ENCODE results near the gene ME3.

Gene ME3

GRCh38 chr11:86482692-86483091 is 189.7 kb downstream of the ME3 start:
- DNase-seq = no peak

GRCh38 chr11:86481399-86481798 is 191.0 kb downstream of the ME3 start:
- DNase-seq = no peak

GRCh38 chr11:86478348-86478747 is 194.1 kb downstream of the ME3 start:
- DNase-seq = no peak

- no peak for DNase-seq
These were observed 194.8 kb downstream of the ME3 start for GRCh38 chr11:86477495-86478155.

- no peak for DNase-seq
These were observed 196.1 kb downstream of the ME3 start for GRCh38 chr11:86476109-86476861.

GRCh38 chr11:86475027-86475426 is 197.4 kb downstream of the ME3 start:
- DNase-seq = no peak

- DNase-seq = no peak
These were observed 198.2 kb downstream of the ME3 start for GRCh38 chr11:86473991-86474833.

DNA sequence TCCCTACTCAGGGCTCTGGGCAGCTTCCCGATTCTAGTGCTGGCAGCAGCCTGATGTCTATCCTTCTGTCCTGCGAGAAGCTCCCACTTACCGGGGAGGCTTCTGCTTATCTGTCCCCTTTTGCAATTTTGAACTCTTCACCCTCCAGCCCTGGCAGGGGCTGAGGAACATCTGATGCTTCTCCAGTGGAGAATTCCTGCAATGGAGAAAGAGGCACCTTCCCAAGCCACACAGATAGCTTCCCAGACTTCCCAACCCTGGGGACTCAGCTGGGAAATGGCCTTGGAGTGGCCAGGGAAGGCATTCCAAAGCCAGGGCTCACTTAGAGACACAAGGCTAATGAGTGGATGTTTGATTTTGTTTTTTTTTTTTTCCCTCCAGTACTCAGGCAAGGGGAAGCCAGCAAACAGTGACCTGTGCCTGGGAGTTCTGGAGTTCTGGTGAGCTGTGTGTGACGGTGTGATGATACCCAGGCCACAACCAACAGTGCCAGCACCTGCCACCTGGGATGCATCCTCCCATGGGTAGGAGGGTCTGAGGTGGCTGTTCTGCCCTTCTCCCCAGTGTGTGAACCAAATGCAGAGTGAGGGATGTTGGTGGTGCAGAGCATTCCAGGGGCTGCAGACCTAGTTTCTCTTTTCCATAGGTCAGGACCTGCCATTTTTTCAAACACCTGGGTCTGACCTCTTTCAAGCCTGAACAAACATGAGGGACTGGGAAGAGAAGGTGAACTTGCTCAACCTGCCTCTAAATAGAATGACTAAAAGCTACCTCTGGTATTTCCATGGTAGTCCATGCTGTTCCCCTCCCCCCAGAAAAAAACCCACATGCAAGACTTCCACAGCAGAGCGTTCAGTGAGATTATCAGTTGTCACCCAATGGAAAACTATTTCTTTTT is 202.7 kb downstream of the ME3 start:
- DNase-seq = no peak

DNA sequence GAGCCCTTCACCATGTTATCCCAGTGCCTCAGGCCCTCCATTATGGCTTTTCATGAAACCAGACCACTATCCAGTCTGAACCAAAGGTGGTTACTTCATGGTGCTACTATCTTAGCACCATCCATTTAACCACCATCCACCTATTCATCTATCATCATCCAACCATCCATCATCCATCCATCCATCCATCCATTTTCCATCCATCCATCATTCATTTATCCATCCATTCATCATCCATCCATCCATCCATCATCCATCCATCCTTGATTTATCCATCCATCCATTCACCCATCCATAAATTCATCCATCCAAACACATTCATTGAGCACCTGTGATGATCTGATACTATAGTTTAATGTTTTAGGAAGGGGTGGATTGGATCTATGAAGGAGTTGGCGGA is 204.2 kb downstream of the ME3 start:
- no peak for DNase-seq

GRCh38 chr11:86464509-86465221 is 207.8 kb downstream of the ME3 start:
- no peak for DNase-seq

DNA sequence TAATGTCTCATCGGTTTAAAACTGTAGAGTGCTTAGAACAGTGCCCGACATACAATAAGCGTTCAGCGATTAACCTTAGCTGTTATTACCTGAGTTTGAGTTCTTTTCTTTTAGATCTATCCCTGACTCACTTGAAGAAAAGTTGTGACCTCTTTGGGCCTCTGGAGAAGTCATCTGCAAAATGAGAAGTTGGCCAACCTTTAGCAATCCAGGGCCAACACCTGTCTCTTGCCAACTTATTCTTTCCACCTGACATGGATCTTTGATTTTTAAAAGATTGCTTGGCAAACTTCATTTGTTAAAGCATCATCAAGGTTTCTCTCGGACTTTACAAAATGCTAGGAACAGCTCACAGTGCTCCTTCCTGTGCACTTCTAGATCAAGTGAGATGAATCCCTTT is 208.5 kb downstream of the ME3 start:
- DNase-seq = no peak

GRCh38 chr11:86463120-86463519 is 209.3 kb downstream of the ME3 start:
- no peak for DNase-seq

DNA sequence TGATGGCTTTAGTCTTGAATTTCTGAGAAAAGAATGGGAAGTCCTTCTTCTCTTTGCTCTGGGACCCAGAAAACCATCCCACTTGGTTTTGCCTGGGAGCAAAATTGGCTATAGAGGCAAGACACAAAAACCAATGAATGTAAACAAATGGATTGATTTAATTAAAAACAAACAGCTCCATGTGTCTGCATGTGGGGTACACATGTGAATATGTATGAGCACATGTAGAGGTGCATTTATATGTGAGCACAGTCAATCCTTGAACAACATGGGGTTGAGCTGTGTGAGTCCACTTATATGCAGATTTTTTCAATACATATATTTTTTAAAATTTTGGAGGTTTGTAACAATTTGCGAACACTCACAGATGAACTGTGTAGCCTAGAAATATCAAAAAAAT is 210.5 kb downstream of the ME3 start:
- DNase-seq = no peak

DNA sequence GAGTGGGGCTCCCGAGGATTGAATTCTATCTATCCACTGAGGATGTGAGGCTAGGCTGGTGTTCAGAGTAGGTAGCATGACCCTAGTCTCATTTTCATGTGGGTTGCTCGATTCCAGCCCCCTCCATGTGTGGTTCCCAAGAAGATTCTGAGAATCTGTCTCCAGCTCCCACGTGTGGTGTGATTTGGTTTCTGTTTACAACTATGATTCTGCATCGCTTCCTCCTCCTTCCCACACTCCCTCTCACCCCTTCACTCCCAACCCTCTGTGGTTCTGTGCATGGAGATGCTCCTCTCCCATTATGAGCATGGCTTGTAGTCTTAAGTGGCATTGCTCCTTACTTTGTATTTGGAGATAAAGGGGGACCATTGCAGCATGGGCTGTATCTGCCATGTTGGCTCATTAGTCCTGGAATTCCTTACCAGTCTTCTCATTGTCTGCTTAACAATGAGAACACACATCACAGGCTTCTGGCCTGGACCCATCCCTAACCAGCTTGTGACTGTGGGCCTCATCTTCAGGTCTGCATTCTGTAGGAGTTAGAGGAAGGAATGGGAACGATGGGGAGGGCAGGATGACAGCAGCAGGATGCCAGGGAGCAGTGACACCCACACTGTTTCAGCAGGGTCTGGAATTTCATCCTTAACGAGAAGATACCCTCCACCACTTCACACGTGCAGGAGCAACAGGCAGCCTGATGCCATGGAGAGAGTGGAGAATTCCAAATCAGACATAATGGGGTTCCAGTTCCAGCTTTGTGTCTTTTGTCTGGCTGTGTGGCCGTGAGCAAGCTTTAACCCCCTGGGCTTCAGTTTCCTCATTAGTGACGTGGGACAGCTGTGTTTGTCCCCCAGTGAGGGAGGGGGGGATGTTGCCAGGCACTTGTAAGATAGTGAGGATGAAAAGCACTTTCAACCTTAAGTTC is 211.7 kb downstream of the ME3 start:
- DNase-seq = no peak

- DNase-seq = no peak
These were observed 212.5 kb downstream of the ME3 start for GRCh38 chr11:86459682-86460460.

DNA sequence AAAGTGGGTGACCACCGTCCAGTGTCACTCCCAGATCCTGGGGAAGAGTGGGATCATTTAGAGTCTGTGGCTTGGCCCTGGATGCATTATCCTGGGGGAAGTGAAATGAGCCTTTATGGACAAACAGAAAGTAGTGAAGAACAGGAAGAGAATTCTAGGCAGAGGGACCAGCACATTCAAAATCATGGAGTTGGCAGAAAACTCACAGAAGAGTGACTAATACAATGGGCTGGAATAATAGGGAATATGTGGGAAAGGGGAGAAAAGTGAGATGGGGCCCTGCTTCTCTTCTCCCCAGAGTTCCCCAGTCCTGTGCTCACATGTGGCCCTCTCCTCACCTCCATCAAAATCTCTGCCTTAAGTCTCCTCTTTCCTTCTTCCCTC is 213.4 kb downstream of the ME3 start:
- DNase-seq = no peak

GRCh38 chr11:86458294-86459001 is 214.0 kb downstream of the ME3 start:
- no peak for DNase-seq

GRCh38 chr11:86456075-86456939 is 216.1 kb downstream of the ME3 start:
- DNase-seq = peak; percentile 71
